ENCODE results near the gene MS4A3.

MS4A3 gene

DNA sequence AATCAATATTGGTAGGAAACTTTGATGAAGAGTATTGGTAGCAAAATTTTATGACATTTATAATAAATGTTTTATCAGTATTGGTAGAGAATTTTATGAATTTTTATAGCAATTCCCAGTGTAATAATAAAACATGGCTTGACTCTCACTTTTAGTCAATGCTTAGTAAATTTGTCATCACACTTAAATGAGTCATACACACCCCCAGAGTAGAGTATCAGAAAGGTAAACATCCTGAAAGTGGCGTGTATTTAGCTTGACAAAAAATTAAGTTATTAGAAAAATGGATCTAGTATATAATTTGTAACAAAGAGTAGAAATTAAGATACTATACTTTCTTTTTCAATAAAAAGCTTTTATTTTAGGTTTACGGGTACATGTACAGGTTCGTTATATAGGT lies 2.6 kb downstream of the MS4A3 start:
- no peak overlapping the region for H3K4me3 ChIP-seq (ENCODE audit: insufficient read depth in 1 of 2, low read depth in 1 of 2, low read length in 2 of 2)
- no peaks in the 10 kb centered on the region for H3K36me3 ChIP-seq (ENCODE audit: control insufficient read depth in 1 of 2, insufficient read depth in 2 of 2, low read depth in 1 of 2, low read length in 2 of 2)
- H3K9ac ChIP-seq (ENCODE audit: low read length) = no peak overlapping the region
- no peak overlapping the region for H2BK5ac ChIP-seq (ENCODE audit: low read depth, low read length, poor library complexity, severe bottlenecking)
- H2BK15ac ChIP-seq (ENCODE audit: low read depth, poor library complexity, severe bottlenecking) = no peak overlapping the region
- no peak overlapping the region for H2AK5ac ChIP-seq (ENCODE audit: low read length, severe bottlenecking)
- H2BK12ac ChIP-seq (ENCODE audit: low read length in 2 of 2) = no peak overlapping the region
- H3K79me1 ChIP-seq (replicated peaks; ENCODE audit: low read length, poor library complexity, severe bottlenecking) = no peaks in the 10 kb centered on the region
- H3K14ac ChIP-seq (ENCODE audit: low read length in 2 of 2) = no peak overlapping the region
- no peak overlapping the region for H3K18ac ChIP-seq (ENCODE audit: low read depth in 1 of 2, low read length in 2 of 2)
- H3K4me1 ChIP-seq (ENCODE audit: control insufficient read depth, insufficient read depth, low read depth, low read length) = no peaks in the 10 kb centered on the region
- no peak overlapping the region for H3K23ac ChIP-seq (ENCODE audit: low read length in 2 of 2)
- no peak overlapping the region for H2AFZ ChIP-seq (ENCODE audit: low read depth, low read length)
- H2BK120ac ChIP-seq (ENCODE audit: low read depth, low read length) = no peak overlapping the region
- no peaks in the 10 kb centered on the region for H3K27me3 ChIP-seq (ENCODE audit: control insufficient read depth in 1 of 2, insufficient read depth in 1 of 2, low read length in 2 of 2)
- no peak for DNase-seq
- WGBS = 100% methylated on average over 2 of the region's 3 CpGs
- H4K8ac ChIP-seq (ENCODE audit: low read length) = no peak overlapping the region
- H3K4ac ChIP-seq (ENCODE audit: low read depth in 1 of 2, low read length in 2 of 2) = no peak overlapping the region
- H4K91ac ChIP-seq (ENCODE audit: low read length) = no peak overlapping the region
- no peak overlapping the region for H3K27ac ChIP-seq (ENCODE audit: low read length, poor library complexity, severe bottlenecking)
- no peak overlapping the region for H3K4me2 ChIP-seq (ENCODE audit: low read length, poor library complexity, severe bottlenecking)
- peaks cover 6% of the 10 kb centered on the region for H3K9me3 ChIP-seq (ENCODE audit: control insufficient read depth, low read length)

DNA sequence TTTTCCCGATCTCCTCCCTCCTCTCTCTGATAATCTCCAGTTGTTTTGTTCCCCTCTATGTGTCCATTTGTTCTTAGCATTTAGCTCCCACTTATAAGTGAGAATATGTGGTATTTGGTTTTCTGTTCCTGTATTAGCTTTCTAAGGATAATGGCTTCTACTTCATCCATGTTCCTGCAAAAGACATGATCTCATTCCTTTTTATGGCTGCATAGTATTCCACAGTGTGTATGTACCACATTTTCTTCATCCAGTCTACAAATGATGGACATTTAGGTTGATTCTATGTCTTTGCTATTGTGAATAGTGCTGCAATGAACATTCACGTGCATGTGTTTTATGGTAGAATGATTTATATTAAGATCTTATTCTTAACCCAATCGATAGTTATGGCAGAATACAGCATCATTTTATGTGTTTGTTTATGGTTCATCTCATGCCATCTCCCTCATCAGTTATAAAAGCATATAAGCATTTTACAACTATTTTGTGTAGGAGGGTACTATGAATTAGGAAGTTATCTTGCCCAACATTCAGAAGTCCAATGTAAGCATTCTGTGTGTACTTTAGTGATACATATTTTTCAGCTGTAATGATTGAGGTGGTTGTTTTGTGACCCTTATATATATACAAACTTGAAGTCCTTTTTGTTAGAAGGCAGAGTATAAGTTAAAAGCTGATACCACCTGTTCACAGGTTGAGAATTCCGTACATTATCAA lies 3.2 kb downstream of the MS4A3 start:
- Histone ChIP-seq H3K79me1 (replicated peaks; ENCODE audit: low read length, poor library complexity, severe bottlenecking) (no peaks in the 10 kb centered on the region), H2BK12ac (ENCODE audit: low read length in 2 of 2) (no peak overlapping the region), H3K9me3 (ENCODE audit: control insufficient read depth, low read length) (peaks cover 6% of the 10 kb centered on the region), H3K4me1 (ENCODE audit: control insufficient read depth, insufficient read depth, low read depth, low read length) (no peaks in the 10 kb centered on the region), H2AFZ (ENCODE audit: low read depth, low read length) (no peak overlapping the region), H3K4me2 (ENCODE audit: low read length, poor library complexity, severe bottlenecking) (no peak overlapping the region), H3K9ac (ENCODE audit: low read length) (no peak overlapping the region), H3K18ac (ENCODE audit: low read depth in 1 of 2, low read length in 2 of 2) (no peak overlapping the region), H3K23ac (ENCODE audit: low read length in 2 of 2) (no peak overlapping the region), H2BK5ac (ENCODE audit: low read depth, low read length, poor library complexity, severe bottlenecking) (no peak overlapping the region), H3K4ac (ENCODE audit: low read depth in 1 of 2, low read length in 2 of 2) (no peak overlapping the region), H4K91ac (ENCODE audit: low read length) (no peak overlapping the region), H3K14ac (ENCODE audit: low read length in 2 of 2) (no peak overlapping the region), H3K4me3 (ENCODE audit: insufficient read depth in 1 of 2, low read depth in 1 of 2, low read length in 2 of 2) (no peak overlapping the region), H3K36me3 (ENCODE audit: control insufficient read depth in 1 of 2, insufficient read depth in 2 of 2, low read depth in 1 of 2, low read length in 2 of 2) (no peaks in the 10 kb centered on the region), H4K8ac (ENCODE audit: low read length) (no peak overlapping the region), H2BK15ac (ENCODE audit: low read depth, poor library complexity, severe bottlenecking) (no peak overlapping the region), H2AK5ac (ENCODE audit: low read length, severe bottlenecking) (no peak overlapping the region), H2BK120ac (ENCODE audit: low read depth, low read length) (no peak overlapping the region), H3K27ac (ENCODE audit: low read length, poor library complexity, severe bottlenecking) (no peak overlapping the region), H3K27me3 (ENCODE audit: control insufficient read depth in 1 of 2, insufficient read depth in 1 of 2, low read length in 2 of 2) (no peaks in the 10 kb centered on the region)
- WGBS = no CpG with 5 or more reads among the region's 4 CpGs
- DNase-seq = no peak

DNA sequence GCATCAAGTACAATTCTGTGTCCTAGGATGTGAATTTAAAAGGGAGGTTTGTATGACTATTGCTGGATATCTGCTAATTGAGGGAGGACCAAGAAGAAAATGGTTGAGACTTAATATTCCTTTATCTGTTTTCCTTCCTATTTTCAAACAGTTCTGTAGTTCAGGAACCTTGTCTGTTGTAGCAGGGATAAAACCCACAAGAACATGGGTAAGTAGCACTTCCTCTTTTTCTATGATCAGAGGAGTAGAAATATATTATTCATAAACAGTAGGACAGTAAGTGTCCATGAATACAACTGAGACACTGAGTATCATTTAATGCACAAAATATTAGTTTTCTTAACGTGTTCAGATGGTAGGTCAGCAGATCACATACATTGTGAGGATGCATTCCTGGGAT lies 7.6 kb downstream of the MS4A3 start:
- H3K4me2 ChIP-seq (ENCODE audit: low read length, poor library complexity, severe bottlenecking) = no peak overlapping the region
- H2BK120ac ChIP-seq (ENCODE audit: low read depth, low read length) = no peak overlapping the region
- H2BK12ac ChIP-seq (ENCODE audit: low read length in 2 of 2) = no peak overlapping the region
- no peak overlapping the region for H3K4me3 ChIP-seq (ENCODE audit: insufficient read depth in 1 of 2, low read depth in 1 of 2, low read length in 2 of 2)
- H3K18ac ChIP-seq (ENCODE audit: low read depth in 1 of 2, low read length in 2 of 2) = no peak overlapping the region
- H3K27me3 ChIP-seq (ENCODE audit: control insufficient read depth in 1 of 2, insufficient read depth in 1 of 2, low read length in 2 of 2) = no peaks in the 10 kb centered on the region
- no peak overlapping the region for H3K4ac ChIP-seq (ENCODE audit: low read depth in 1 of 2, low read length in 2 of 2)
- H2BK5ac ChIP-seq (ENCODE audit: low read depth, low read length, poor library complexity, severe bottlenecking) = no peak overlapping the region
- no peak overlapping the region for H2BK15ac ChIP-seq (ENCODE audit: low read depth, poor library complexity, severe bottlenecking)
- H2AFZ ChIP-seq (ENCODE audit: low read depth, low read length) = no peak overlapping the region
- no peak overlapping the region for H3K9ac ChIP-seq (ENCODE audit: low read length)
- 50% methylated on average over 1 of the region's 1 CpG for WGBS
- H4K8ac ChIP-seq (ENCODE audit: low read length) = no peak overlapping the region
- H3K36me3 ChIP-seq (ENCODE audit: control insufficient read depth in 1 of 2, insufficient read depth in 2 of 2, low read depth in 1 of 2, low read length in 2 of 2) = no peaks in the 10 kb centered on the region
- peaks cover 6% of the 10 kb centered on the region for H3K9me3 ChIP-seq (ENCODE audit: control insufficient read depth, low read length)
- H4K91ac ChIP-seq (ENCODE audit: low read length) = no peak overlapping the region
- no peak overlapping the region for H2AK5ac ChIP-seq (ENCODE audit: low read length, severe bottlenecking)
- no peak overlapping the region for H3K14ac ChIP-seq (ENCODE audit: low read length in 2 of 2)
- H3K79me1 ChIP-seq (replicated peaks; ENCODE audit: low read length, poor library complexity, severe bottlenecking) = no peaks in the 10 kb centered on the region
- no peak overlapping the region for H3K23ac ChIP-seq (ENCODE audit: low read length in 2 of 2)
- DNase-seq = no peak
- H3K27ac ChIP-seq (ENCODE audit: low read length, poor library complexity, severe bottlenecking) = no peak overlapping the region
- no peaks in the 10 kb centered on the region for H3K4me1 ChIP-seq (ENCODE audit: control insufficient read depth, insufficient read depth, low read depth, low read length)

DNA sequence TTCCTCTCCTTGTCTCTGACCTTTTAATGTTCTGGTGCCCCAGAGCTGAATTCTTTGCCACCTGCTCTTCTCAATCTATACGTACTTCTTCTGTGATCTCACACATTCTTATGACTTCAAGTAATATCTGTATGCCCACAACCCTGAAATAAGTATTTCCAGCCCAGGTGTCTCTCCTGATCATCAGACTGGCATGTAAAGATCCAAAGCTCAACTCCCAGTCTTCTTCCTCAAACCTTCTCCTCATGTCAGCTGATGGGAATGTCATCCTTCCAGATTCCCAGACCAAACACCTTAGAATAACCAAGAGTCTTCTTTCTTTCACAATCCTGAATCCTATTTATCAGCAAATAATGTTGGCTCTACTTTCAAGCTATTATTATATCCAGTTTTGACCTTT lies 9.3 kb downstream of the MS4A3 start:
- no peak overlapping the region for H3K4me2 ChIP-seq (ENCODE audit: low read length, poor library complexity, severe bottlenecking)
- H2BK12ac ChIP-seq (ENCODE audit: low read length in 2 of 2) = no peak overlapping the region
- 89% methylated on average over 1 of the region's 1 CpG for WGBS
- no peaks in the 10 kb centered on the region for H3K4me1 ChIP-seq (ENCODE audit: control insufficient read depth, insufficient read depth, low read depth, low read length)
- H3K18ac ChIP-seq (ENCODE audit: low read depth in 1 of 2, low read length in 2 of 2) = no peak overlapping the region
- H2BK5ac ChIP-seq (ENCODE audit: low read depth, low read length, poor library complexity, severe bottlenecking) = no peak overlapping the region
- H3K27ac ChIP-seq (ENCODE audit: low read length, poor library complexity, severe bottlenecking) = no peak overlapping the region
- H3K4me3 ChIP-seq (ENCODE audit: insufficient read depth in 1 of 2, low read depth in 1 of 2, low read length in 2 of 2) = no peak overlapping the region
- no peak overlapping the region for H2AK5ac ChIP-seq (ENCODE audit: low read length, severe bottlenecking)
- DNase-seq = no peak
- H3K79me1 ChIP-seq (replicated peaks; ENCODE audit: low read length, poor library complexity, severe bottlenecking) = no peaks in the 10 kb centered on the region
- no peak overlapping the region for H4K8ac ChIP-seq (ENCODE audit: low read length)
- H3K14ac ChIP-seq (ENCODE audit: low read length in 2 of 2) = no peak overlapping the region
- H2AFZ ChIP-seq (ENCODE audit: low read depth, low read length) = no peak overlapping the region
- no peaks in the 10 kb centered on the region for H3K36me3 ChIP-seq (ENCODE audit: control insufficient read depth in 1 of 2, insufficient read depth in 2 of 2, low read depth in 1 of 2, low read length in 2 of 2)
- H2BK120ac ChIP-seq (ENCODE audit: low read depth, low read length) = no peak overlapping the region
- H3K4ac ChIP-seq (ENCODE audit: low read depth in 1 of 2, low read length in 2 of 2) = no peak overlapping the region
- H3K27me3 ChIP-seq (ENCODE audit: control insufficient read depth in 1 of 2, insufficient read depth in 1 of 2, low read length in 2 of 2) = no peaks in the 10 kb centered on the region
- no peak overlapping the region for H3K23ac ChIP-seq (ENCODE audit: low read length in 2 of 2)
- H2BK15ac ChIP-seq (ENCODE audit: low read depth, poor library complexity, severe bottlenecking) = no peak overlapping the region
- no peak overlapping the region for H3K9ac ChIP-seq (ENCODE audit: low read length)
- H4K91ac ChIP-seq (ENCODE audit: low read length) = no peak overlapping the region
- H3K9me3 ChIP-seq (ENCODE audit: control insufficient read depth, low read length) = no peaks in the 10 kb centered on the region
